ENCODE measurements around the gene TNFAIP8L1. TPM values are rescaled to one million over a fixed set of nuclear protein-coding genes. Genes with fewer than 3 reads are reported as not detected.
A peak's percentile ranks its signal among the peaks of the same experiment; 100 is the strongest.
"Not testable (repeated sequence)": the region's sequence is repeated elsewhere in the genome, so short reads cannot be mapped to it uniquely, and the experiment has no call there.

The TNFAIP8L1 gene
- total RNA-seq, 1 donor from 2014 or later: 16.9 TPM

DNA sequence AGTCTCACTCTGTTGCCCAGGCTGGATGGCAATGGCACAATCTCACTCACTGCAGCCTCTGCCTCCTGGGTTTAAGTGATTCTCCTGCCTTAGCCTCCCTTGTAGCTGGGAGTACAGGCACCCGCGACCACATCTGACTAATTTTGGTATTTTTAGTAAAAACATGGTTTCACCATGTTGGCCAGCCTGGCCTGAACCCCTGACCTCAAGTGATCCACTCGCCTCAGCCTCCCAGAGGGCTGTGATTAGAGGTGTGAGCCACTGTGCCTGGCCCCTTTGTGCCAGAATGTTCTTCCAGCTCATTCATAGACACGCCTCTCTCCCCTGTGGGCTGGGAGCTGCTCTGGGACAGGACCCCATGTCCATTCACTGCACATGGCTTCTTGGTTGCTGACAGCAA is 21.7 kb downstream of the TNFAIP8L1 start:
- DNase-seq (ENCODE audit: low spot score): no peak
- Mint-ChIP-seq H3K4me1 (ENCODE audit: low read depth) (peaks cover 4% of the 10 kb centered on the region), H3K4me3 (ENCODE audit: low read depth) (no peak overlapping the region), H3K36me3 (ENCODE audit: low read depth) (peaks cover 57% of the 10 kb centered on the region), H3K9me3 (no peaks in the 10 kb centered on the region), H3K27ac (no peak overlapping the region), H3K27me3 (ENCODE audit: low read depth) (no peaks in the 10 kb centered on the region)
- intact Hi-C loops (cut with micrococcal nuclease): no loop called here

DNA sequence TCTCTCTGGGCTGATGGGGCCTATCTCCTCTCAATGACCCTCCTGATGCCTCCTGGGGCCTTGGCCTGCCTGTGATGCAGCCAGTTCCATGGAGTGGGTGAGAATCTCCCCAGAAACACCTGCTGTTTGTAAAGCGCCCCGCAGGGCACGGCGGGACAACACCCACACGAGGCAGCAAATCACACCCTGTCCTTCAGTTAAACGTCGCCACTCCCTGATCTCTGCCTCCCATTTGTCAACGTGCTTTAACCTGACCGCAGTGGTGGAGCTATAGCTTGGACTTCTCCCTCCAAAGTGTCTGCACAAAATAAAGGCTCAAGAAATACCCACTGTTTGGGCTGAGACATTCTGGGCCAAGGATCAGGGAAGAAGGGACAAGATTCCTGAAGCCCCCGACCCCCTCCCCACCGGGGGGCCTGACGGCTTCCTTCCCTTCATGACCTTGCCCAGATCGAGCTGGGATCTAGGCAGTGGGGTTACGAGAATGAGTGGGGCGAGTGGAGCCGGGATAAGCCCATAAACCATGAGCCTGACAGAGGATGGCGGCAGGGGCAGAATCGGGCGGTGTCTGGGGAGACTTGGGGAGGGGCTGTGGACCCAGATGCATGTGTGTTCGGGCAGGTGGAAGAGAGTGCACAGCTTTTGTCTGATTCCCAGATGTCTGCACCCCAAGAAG is 22.8 kb downstream of the TNFAIP8L1 start:
- no peaks in the 10 kb centered on the region for H3K27me3 Mint-ChIP-seq (ENCODE audit: low read depth)
- peaks cover 57% of the 10 kb centered on the region for H3K36me3 Mint-ChIP-seq (ENCODE audit: low read depth)
- DNase-seq (ENCODE audit: low spot score): no peak
- no peak overlapping the region for H3K27ac Mint-ChIP-seq
- H3K9me3 Mint-ChIP-seq: no peaks in the 10 kb centered on the region
- intact Hi-C loops (cut with micrococcal nuclease): no loop called here
- H3K4me3 Mint-ChIP-seq (ENCODE audit: low read depth): no peak overlapping the region
- peaks cover 4% of the 10 kb centered on the region for H3K4me1 Mint-ChIP-seq (ENCODE audit: low read depth)

DNA sequence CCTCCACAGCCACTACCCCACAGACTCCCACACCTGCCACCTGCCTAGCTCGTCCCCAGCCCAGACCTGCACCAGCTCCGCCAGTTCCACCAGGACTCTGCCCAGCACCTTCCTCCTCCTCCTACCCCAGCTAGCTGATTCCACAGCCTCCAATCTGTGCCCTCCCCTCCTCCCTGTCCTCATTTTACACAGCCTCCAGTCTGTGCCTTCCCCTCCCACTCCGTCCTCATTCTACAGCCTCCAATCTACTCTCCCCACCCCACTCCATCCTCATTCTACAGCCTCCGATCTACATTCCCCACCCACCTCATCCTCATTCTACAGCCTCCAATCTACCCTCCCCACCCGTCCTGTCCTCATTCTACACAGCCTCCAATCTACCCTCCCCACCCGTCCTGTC is 23.5 kb downstream of the TNFAIP8L1 start:
- Mint-ChIP-seq H3K27ac (no peak overlapping the region), H3K4me3 (ENCODE audit: low read depth) (no peak overlapping the region), H3K4me1 (ENCODE audit: low read depth) (peaks cover 4% of the 10 kb centered on the region), H3K27me3 (ENCODE audit: low read depth) (no peaks in the 10 kb centered on the region), H3K36me3 (ENCODE audit: low read depth) (peaks cover 57% of the 10 kb centered on the region), H3K9me3 (no peaks in the 10 kb centered on the region)
- no peak for DNase-seq (ENCODE audit: low spot score)
- intact Hi-C loops (cut with micrococcal nuclease): no loop called here

DNA sequence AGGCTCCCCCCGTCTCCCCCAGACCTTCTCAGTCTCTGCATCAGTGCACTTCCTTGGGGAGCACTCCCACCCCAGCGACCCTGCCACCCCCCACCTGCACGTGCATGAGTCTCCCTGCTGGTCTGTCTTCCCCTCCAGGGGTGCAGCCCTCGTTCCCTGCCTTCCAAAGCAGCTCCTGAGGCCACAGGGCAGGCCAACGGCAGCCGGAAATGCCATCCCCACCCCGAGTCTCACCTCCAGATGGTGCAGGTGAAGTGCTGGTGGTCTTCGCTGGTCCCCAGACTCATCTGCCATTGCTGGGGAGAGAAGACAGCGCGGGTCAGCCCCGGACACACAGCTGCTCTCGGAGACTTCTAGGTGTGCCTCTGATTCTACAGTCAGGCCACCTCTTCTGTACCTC is 25.3 kb downstream of the TNFAIP8L1 start:
- Mint-ChIP-seq H3K36me3 (ENCODE audit: low read depth) (peaks cover 59% of the 10 kb centered on the region), H3K27me3 (ENCODE audit: low read depth) (no peaks in the 10 kb centered on the region), H3K4me1 (ENCODE audit: low read depth) (peaks cover 15% of the 10 kb centered on the region), H3K4me3 (ENCODE audit: low read depth) (no peak overlapping the region), H3K27ac (no peak overlapping the region), H3K9me3 (no peaks in the 10 kb centered on the region)
- intact Hi-C loops (cut with micrococcal nuclease): no loop called here
- no peak for DNase-seq (ENCODE audit: low spot score)

DNA sequence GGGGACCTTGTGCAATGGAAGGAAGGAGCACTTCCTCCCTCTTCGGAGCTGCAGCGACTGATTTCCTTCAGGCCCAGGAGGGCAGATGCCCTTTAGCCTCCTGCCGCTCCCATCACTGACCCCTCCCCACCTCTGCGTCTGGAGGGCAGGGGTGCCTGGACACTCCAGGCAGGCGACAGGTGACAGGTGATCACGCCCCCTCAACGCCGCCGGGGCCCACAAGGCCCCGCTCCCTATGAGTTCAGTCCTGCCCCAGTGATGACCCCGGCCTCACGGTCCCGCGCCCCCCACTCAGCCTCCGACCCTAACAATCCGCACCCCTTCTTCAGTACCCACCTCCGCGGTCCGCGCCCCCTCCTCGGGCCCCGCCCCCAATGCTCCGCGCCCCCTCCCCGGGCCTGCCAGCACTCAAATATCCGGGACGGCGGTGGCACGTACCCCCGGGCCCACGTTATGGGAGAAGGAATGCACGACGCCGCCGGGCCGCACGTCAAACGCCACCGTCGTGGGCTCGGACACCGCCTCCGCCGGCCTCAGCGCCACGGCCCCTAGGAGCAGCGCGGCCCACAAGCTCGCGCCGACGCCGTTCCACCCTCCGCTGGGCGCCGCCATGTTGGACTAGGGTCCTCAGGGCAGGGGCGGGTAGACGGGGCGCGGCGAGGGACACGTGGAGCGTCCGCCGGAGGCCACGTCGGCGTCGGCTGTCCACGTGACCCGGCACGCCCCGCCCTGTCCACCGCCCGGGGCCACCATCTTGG is 30.6 kb downstream of the TNFAIP8L1 start, which contains the start of gene MYDGF:
Gene MYDGF, minus strand, starts transcription at position 620 of the 758 bp plus-strand sequence. Its CDS starts 8 bp downstream, at position 612.
- peak; percentile 89 for DNase-seq (ENCODE audit: low spot score)
- Mint-ChIP-seq H3K36me3 (ENCODE audit: low read depth) (peaks cover 27% of the 10 kb centered on the region), H3K27ac (peak within 1 kb of the TSS; percentile 72), H3K4me1 (ENCODE audit: low read depth) (peaks cover 11% of the 10 kb centered on the region), H3K9me3 (no peaks in the 10 kb centered on the region), H3K4me3 (ENCODE audit: low read depth) (peak within 1 kb of the TSS; percentile 87), H3K27me3 (ENCODE audit: low read depth) (no peaks in the 10 kb centered on the region)
- intact Hi-C loops (cut with micrococcal nuclease): loop anchor here (1.0 kb wide), 2 partner anchors 53 to 121 kb away; partner anchors contain the start of genes DPP9 and FEM1A

DNA sequence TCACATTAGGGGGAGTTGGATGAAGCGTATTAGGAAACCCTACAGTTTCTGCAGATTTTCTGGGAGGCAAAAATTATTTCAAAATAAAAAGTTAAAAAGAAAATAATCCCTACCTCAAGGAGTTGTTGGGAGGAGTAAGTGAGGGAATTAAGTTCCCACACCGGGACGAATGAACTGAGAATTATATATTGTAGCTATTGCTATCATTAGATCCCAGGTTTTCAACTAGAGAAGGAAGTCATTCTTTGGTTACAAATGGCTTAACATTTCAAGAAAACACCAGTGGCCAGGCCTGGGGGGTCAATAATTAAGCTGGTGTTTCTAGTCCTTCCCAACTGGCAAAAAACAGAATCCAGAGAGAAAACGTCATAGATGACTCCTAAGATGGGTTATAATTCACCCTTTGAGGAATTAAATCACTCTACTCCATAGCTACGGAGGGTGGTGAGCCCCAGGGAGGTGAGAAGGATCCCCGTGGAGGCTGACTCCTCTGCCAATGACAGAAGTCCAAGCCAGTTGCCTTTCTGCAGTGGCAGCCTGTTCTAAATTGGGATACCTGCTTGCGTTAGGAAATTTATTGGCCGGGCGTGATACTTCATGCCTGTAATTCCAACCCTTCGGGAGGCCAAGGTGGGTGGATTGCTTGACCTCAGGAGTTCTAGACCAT is 32.0 kb downstream of the TNFAIP8L1 start:
- Mint-ChIP-seq H3K27ac (no peak overlapping the region), H3K4me1 (ENCODE audit: low read depth) (peaks cover 11% of the 10 kb centered on the region), H3K27me3 (ENCODE audit: low read depth) (no peaks in the 10 kb centered on the region), H3K36me3 (ENCODE audit: low read depth) (peaks cover 24% of the 10 kb centered on the region), H3K9me3 (no peaks in the 10 kb centered on the region), H3K4me3 (ENCODE audit: low read depth) (peak overlapping the region; percentile 34)
- intact Hi-C loops (cut with micrococcal nuclease): no loop called here
- DNase-seq (ENCODE audit: low spot score): no peak

DNA sequence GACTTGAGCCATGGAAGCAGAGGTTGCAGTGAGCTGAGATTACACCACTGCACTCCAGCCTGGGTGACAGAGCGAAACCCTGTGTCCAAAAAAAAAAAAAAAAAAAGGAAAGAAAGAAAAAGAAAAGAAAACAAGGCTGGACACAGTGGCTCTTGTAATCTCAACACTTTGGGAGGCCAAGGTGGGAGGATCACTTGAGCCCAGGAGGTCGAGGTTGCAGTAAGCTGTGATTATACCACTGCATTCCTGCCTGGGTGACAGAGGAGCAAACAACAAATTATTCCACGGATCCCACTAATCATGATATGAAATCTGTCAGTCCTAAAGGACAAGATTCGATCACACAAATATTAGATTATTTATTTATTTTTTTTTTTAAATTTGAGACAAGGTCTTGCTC is 33.9 kb downstream of the TNFAIP8L1 start:
- Mint-ChIP-seq H3K9me3 (no peaks in the 10 kb centered on the region), H3K27ac (no peak overlapping the region), H3K4me1 (ENCODE audit: low read depth) (peaks cover 9% of the 10 kb centered on the region), H3K4me3 (ENCODE audit: low read depth) (no peak overlapping the region), H3K27me3 (ENCODE audit: low read depth) (no peaks in the 10 kb centered on the region), H3K36me3 (ENCODE audit: low read depth) (peaks cover 25% of the 10 kb centered on the region)
- DNase-seq (ENCODE audit: low spot score): no peak
- intact Hi-C loops (cut with micrococcal nuclease): no loop called here

DNA sequence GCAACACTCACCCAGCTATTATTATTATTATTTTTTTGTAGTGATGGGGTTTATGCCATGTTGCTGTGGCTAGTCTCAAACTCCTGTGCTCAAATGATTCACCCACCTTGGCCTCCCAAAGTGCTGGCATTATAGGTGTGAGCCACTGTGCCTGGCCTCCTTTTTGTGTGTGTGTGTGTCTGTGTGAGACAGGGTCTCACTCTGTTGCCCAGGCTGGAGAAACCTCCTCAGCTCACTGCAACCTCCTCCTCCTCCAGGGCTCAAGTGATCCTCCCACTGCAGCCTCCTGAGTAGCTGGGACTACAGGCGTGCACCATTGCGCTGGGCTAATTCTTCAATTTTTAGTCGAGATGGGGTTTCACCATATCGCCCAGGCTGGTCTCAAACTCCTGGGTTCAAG is 34.4 kb downstream of the TNFAIP8L1 start:
- no peak for DNase-seq (ENCODE audit: low spot score)
- peaks cover 22% of the 10 kb centered on the region for H3K36me3 Mint-ChIP-seq (ENCODE audit: low read depth)
- no peaks in the 10 kb centered on the region for H3K9me3 Mint-ChIP-seq
- H3K27ac Mint-ChIP-seq: no peak overlapping the region
- H3K4me1 Mint-ChIP-seq (ENCODE audit: low read depth): peaks cover 3% of the 10 kb centered on the region
- no peak overlapping the region for H3K4me3 Mint-ChIP-seq (ENCODE audit: low read depth)
- H3K27me3 Mint-ChIP-seq (ENCODE audit: low read depth): no peaks in the 10 kb centered on the region
- intact Hi-C loops (cut with micrococcal nuclease): no loop called here

DNA sequence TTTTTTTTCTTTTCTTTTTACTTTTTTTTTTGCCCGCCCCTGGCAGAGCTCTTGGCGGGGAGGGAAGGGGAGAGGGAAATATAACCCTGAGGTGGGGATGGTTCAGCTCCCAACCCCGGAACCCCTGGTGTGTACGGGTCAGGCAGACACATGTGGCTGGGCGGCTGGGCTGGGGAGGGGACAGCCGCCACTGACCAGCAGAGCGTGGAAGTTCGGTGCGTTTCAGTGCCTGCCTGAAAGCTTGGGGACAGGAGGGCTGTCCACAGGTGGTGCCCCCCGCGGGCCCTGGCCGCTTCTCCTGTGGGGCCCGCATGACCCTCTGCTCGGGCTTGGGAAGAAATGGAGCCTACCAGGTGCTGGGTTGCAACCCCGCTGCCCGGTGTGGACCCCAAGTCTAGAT is 36.0 kb downstream of the TNFAIP8L1 start:
- intact Hi-C loops (cut with micrococcal nuclease): no loop called here
- Mint-ChIP-seq H3K4me3 (ENCODE audit: low read depth) (no peak overlapping the region), H3K9me3 (no peaks in the 10 kb centered on the region), H3K27me3 (ENCODE audit: low read depth) (no peaks in the 10 kb centered on the region), H3K36me3 (ENCODE audit: low read depth) (peaks cover 22% of the 10 kb centered on the region), H3K4me1 (ENCODE audit: low read depth) (no peaks in the 10 kb centered on the region), H3K27ac (no peak overlapping the region)
- no peak for DNase-seq (ENCODE audit: low spot score)

DNA sequence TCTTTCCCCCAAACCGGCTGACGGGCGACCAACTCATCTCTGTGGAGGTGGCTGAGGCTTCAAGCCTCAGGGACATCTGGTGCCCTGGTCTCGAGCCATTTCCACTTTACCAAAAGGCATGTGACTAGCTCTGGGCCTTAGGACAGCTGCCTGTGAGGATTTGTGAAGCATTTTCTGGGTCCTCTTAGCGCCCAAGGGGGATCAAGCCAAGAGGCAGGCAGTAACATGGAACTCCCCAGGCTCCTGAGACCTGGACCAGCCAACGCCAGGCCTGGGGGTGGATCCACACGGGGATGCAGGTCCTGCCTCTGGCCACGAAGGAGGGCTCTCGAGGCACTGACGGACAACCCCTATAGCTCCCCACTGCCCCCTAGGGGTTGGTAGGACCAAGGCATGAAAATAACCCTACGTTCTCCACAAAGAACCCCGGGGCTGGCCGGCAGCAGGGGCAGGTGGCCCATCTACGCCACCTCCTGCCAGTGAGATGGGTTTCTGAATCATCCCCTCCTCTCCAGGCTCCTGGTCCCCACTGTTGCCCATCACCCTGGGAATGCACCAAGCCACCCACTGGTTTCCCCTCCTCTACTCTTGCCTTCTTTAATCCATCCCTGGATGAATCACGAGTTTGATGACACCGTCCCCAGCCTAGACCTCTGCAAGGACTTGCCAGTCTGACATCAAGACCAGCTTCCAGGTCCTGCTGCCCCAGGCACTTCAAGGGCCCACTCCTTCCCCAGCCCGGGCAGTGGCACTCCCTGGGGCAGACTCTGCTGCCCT is 37.8 kb downstream of the TNFAIP8L1 start:
- peaks cover 27% of the 10 kb centered on the region for H3K36me3 Mint-ChIP-seq (ENCODE audit: low read depth)
- H3K27ac Mint-ChIP-seq: no peak overlapping the region
- no peaks in the 10 kb centered on the region for H3K4me1 Mint-ChIP-seq (ENCODE audit: low read depth)
- no peak for DNase-seq (ENCODE audit: low spot score)
- no peaks in the 10 kb centered on the region for H3K9me3 Mint-ChIP-seq
- intact Hi-C loops (cut with micrococcal nuclease): no loop called here
- no peaks in the 10 kb centered on the region for H3K27me3 Mint-ChIP-seq (ENCODE audit: low read depth)
- H3K4me3 Mint-ChIP-seq (ENCODE audit: low read depth): no peak overlapping the region

DNA sequence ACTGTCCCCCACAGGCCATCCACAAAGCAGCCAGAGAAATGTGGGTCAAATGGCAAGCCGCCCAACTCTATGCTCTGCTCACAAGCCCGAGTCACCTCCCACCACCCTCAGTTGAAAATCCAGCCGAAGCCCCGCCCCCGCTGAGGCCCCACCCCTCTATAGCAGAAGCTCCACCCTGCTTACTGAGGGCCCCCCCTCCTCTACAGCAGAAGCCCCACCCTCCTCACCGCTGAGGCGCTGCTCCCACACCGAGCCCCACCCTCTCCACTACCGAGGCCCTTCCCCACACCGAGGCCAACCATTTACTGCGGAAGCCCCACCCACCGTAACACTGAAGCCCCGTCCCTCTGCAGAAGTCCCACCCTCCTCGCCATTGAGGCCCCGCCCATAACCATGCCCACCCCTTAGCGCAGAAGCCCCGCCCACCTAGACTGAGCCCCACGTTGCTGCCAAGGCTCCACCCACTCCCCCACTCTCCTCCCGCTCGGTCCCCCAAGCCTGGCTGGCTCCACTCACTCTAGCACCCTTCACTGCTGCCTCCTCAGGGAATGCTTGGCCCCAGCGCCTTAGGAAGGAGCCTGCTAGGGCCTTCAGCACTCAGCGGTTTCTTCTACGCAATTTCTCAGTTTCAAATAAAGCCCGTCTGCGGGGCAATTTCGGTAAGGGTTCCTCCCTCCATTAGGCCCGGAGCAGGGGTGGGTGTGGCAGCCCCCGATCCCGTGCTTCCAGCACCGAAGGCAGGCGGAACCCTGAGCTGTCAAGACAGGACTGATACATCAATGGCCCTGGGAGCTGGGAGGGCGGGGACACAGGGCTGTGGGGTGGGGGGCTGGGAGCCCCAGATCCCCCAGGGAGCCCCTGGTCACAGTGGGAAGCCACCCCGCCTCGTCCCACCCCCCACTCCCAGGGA is 39.8 kb downstream of the TNFAIP8L1 start:
- H3K27me3 Mint-ChIP-seq (ENCODE audit: low read depth): no peaks in the 10 kb centered on the region
- no peak overlapping the region for H3K27ac Mint-ChIP-seq
- no peaks in the 10 kb centered on the region for H3K4me1 Mint-ChIP-seq (ENCODE audit: low read depth)
- H3K36me3 Mint-ChIP-seq (ENCODE audit: low read depth): peaks cover 40% of the 10 kb centered on the region
- intact Hi-C loops (cut with micrococcal nuclease): no loop called here
- H3K9me3 Mint-ChIP-seq: no peaks in the 10 kb centered on the region
- H3K4me3 Mint-ChIP-seq (ENCODE audit: low read depth): no peak overlapping the region
- DNase-seq (ENCODE audit: low spot score): no peak

DNA sequence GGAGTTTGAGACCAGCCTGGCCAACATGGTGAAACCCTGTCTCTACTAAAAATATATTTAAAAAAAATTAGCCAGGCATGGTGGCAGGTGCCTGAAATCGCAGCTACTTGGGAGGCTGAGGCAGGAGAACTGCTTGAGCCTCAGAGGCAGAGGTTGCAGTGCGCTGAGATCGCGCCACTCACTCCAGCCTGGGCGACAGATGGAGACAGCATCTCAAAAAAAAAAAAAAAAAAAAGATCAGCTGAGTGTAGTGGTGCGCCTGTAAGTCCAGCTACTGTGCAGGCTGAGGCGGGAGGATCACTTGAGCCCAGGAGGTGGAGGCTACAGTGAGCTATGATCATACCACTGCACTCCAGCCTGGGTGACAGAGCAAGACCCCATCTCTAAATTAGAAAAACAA is 40.7 kb downstream of the TNFAIP8L1 start:
- H3K27me3 Mint-ChIP-seq (ENCODE audit: low read depth); DNase-seq (ENCODE audit: low spot score); H3K27ac Mint-ChIP-seq; intact Hi-C loops (cut with micrococcal nuclease); H3K9me3 Mint-ChIP-seq; H3K4me1 Mint-ChIP-seq (ENCODE audit: low read depth); H3K4me3 Mint-ChIP-seq (ENCODE audit: low read depth): not testable (repeated sequence)
- peaks cover 41% of the 10 kb centered on the region for H3K36me3 Mint-ChIP-seq (ENCODE audit: low read depth)
